ENCODE data around the gene PDE11A. TPM values are rescaled to one million over a fixed set of nuclear protein-coding genes. Genes with fewer than 3 reads are reported as not detected.

Gene PDE11A
- total RNA-seq, 1 experiment from 2014 or later = 2.6 TPM

- in situ Hi-C loops (cut with HindIII; ENCODE audit: low sequenced_read_pairs) = no loop called here
- DNase-seq (ENCODE audit: low spot score) = peak; percentile 41
These were observed 350.6 kb downstream of the PDE11A start for GRCh38 chr2:177721818-177722567.

- no peak for DNase-seq (ENCODE audit: low spot score)
- in situ Hi-C loops (cut with HindIII; ENCODE audit: low sequenced_read_pairs) = no loop called here
These were observed 351.5 kb downstream of the PDE11A start for GRCh38 chr2:177721087-177721486.

- in situ Hi-C loops (cut with HindIII; ENCODE audit: low sequenced_read_pairs) = no loop called here
- no peak for DNase-seq (ENCODE audit: low spot score)
These were observed 354.6 kb downstream of the PDE11A start for GRCh38 chr2:177717831-177718618.

- in situ Hi-C loops (cut with HindIII; ENCODE audit: low sequenced_read_pairs) = no loop called here
- no peak for DNase-seq (ENCODE audit: low spot score)
These were observed 356.1 kb downstream of the PDE11A start for GRCh38 chr2:177716484-177716883.

GRCh38 chr2:177715771-177716170 lies 356.8 kb downstream of the PDE11A start:
- no peak for DNase-seq (ENCODE audit: low spot score)
- in situ Hi-C loops (cut with HindIII; ENCODE audit: low sequenced_read_pairs) = no loop called here

GRCh38 chr2:177714704-177715103 lies 357.9 kb downstream of the PDE11A start:
- no peak for DNase-seq (ENCODE audit: low spot score)
- in situ Hi-C loops (cut with HindIII; ENCODE audit: low sequenced_read_pairs) = no loop called here

GRCh38 chr2:177712462-177712861 lies 360.1 kb downstream of the PDE11A start:
- DNase-seq (ENCODE audit: low spot score) = no peak
- in situ Hi-C loops (cut with HindIII; ENCODE audit: low sequenced_read_pairs) = no loop called here

GRCh38 chr2:177711483-177712265 lies 360.9 kb downstream of the PDE11A start:
- in situ Hi-C loops (cut with HindIII; ENCODE audit: low sequenced_read_pairs) = no loop called here
- peak; percentile 35 for DNase-seq (ENCODE audit: low spot score)

GRCh38 chr2:177710889-177711288 lies 361.7 kb downstream of the PDE11A start:
- DNase-seq (ENCODE audit: low spot score) = no peak
- in situ Hi-C loops (cut with HindIII; ENCODE audit: low sequenced_read_pairs) = no loop called here

GRCh38 chr2:177709986-177710401 lies 362.6 kb downstream of the PDE11A start:
- in situ Hi-C loops (cut with HindIII; ENCODE audit: low sequenced_read_pairs) = no loop called here

GRCh38 chr2:177708660-177709444 lies 363.7 kb downstream of the PDE11A start:
- peak; percentile 49 for DNase-seq (ENCODE audit: low spot score)
- in situ Hi-C loops (cut with HindIII; ENCODE audit: low sequenced_read_pairs) = no loop called here

More at GRCh38 chr2:177709986-177710401, 362.6 kb downstream of the PDE11A start:
- no peak for DNase-seq (ENCODE audit: low spot score)

- in situ Hi-C loops (cut with HindIII; ENCODE audit: low sequenced_read_pairs) = no loop called here
These were observed 364.5 kb downstream of the PDE11A start for GRCh38 chr2:177708106-177708505.

GRCh38 chr2:177705511-177706173 lies 366.9 kb downstream of the PDE11A start:
- DNase-seq (ENCODE audit: low spot score) = no peak
- in situ Hi-C loops (cut with HindIII; ENCODE audit: low sequenced_read_pairs) = no loop called here

More at GRCh38 chr2:177708106-177708505, 364.5 kb downstream of the PDE11A start:
- DNase-seq (ENCODE audit: low spot score) = no peak

- no peak for DNase-seq (ENCODE audit: low spot score)
- in situ Hi-C loops (cut with HindIII; ENCODE audit: low sequenced_read_pairs) = no loop called here
These were observed 369.4 kb downstream of the PDE11A start for GRCh38 chr2:177703159-177703558.

- in situ Hi-C loops (cut with HindIII; ENCODE audit: low sequenced_read_pairs) = no loop called here
These were observed 374.3 kb downstream of the PDE11A start for GRCh38 chr2:177698281-177698680.

GRCh38 chr2:177694348-177694747 lies 378.2 kb downstream of the PDE11A start:
- in situ Hi-C loops (cut with HindIII; ENCODE audit: low sequenced_read_pairs) = no loop called here
- no peak for DNase-seq (ENCODE audit: low spot score)

More at GRCh38 chr2:177698281-177698680, 374.3 kb downstream of the PDE11A start:
- no peak for DNase-seq (ENCODE audit: low spot score)

GRCh38 chr2:177693658-177694339 lies 378.8 kb downstream of the PDE11A start:
- no peak for DNase-seq (ENCODE audit: low spot score)
- in situ Hi-C loops (cut with HindIII; ENCODE audit: low sequenced_read_pairs) = no loop called here

GRCh38 chr2:177692783-177693269 lies 379.8 kb downstream of the PDE11A start:
- in situ Hi-C loops (cut with HindIII; ENCODE audit: low sequenced_read_pairs) = no loop called here
- DNase-seq (ENCODE audit: low spot score) = no peak
